HG02623 (cell line): ENCODE results near the gene LHFPL6.

Experiments
- ATAC-seq: cut with Tn5 transposase; IDR thresholded peaks from one replicate; pipeline ENCODE4 v1.9.1; 2021; ENCODE audit warnings: moderate library complexity; ENCODE audit not compliant: unreplicated experiment

LHFPL6 gene

DNA sequence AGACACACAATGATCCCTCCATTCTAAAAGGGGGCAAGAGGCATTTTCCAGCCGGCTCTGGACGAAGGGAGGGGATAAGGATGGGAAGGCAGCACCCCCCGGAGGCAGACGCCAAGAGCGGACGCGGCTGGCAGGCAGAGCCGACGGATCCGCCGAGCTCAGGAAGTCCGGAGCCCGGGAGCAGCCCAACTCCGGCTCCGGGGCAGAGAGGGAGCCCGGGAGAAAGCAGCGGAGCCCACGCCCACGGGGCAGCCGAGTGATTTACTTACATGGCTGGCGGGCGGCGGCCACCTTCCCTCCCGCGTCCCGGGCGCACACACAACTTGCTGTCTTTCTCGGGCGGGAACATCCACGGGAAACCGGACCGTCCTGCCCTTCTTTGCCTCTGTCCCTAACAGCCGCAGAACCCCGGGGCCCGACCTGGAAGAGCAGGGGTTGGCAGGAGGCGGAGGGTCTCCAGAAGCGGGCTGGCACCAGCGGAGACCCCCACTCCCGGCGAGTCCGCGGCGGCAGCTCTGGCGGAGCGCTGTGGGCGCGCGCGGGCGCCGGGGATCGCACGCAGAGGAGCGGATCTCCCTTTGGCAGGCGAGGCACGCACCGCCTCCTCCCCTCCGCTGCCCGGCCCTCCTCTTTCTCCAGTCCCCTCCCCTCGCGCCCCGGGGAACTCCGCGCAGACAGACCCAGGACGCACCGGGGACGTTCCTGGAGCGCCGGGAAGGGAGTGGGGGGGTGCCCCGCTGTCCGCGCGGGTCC lies at the start of gene LHFPL6:
LHFPL6 (minus strand) TSS at position 580 of the 753 bp plus-strand sequence.
- peak; percentile 91 for ATAC-seq

- no peak for ATAC-seq
Observed at GRCh38 chr13:39646122-39646521, 43.1 kb upstream of the LHFPL6 start.

DNA sequence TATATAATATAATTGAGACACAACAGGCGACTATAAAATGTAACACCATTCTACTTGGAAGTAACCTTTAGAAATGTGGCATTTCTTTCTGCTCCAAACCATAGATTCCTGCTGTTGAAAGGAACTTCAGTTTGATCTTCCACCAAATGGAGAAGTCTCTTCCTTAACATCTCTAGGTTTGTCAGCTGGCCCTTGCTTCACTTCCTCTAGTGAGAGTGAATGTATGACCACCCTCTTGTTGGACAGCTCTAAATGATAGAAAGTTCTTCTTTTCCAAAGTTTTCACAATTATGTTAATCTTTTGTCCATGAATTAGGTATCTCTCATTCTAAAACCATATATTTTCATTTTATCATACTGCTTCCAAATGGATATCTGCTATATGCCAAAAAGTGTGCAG lies 38.7 kb upstream of the LHFPL6 start:
- ATAC-seq = no peak

DNA sequence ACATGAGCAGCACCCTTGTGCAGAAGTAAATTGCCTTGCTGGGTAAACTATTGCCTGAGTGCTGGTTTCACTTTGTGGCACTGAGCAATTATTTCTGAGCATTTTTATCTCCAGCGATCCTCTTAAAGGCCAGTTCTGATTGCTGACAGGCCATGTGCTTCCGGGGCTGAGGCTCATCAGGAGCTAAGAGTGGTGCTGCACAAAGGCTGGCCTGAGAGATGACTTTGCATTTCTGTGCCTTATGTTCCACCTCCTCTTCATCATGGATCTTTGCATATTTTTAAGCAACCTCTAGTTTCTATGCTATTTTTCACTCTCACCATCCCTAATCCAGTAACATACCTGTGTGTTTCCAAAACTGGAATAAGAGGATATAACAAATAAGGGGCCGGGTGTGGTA lies 34.9 kb upstream of the LHFPL6 start:
- no peak for ATAC-seq

- ATAC-seq = no peak
Observed at GRCh38 chr13:39635564-39635963, 32.6 kb upstream of the LHFPL6 start.

DNA sequence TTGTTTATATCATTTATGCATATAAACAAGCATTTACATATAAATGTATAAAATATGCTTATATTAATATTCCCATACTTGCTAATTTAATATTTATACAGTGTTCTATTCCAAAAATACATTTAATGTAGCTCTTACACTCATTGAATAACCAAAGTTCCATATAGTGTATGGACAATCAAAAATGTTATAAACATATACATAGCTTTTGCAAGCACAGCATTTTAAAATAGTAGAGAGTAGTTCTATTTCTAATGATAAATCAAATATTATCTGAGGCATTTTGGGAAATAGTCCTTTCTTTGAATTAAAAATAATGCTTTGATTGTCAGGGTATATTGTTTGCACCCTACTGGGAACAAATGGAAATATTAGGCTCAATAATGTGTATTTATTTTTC lies 30.0 kb upstream of the LHFPL6 start:
- no peak for ATAC-seq

- ATAC-seq = no peak
Observed at GRCh38 chr13:39631307-39631706, 28.3 kb upstream of the LHFPL6 start.

GRCh38 chr13:39623466-39623865 lies 20.5 kb upstream of the LHFPL6 start:
- no peak for ATAC-seq

GRCh38 chr13:39618561-39618960 lies 15.6 kb upstream of the LHFPL6 start:
- ATAC-seq = no peak

DNA sequence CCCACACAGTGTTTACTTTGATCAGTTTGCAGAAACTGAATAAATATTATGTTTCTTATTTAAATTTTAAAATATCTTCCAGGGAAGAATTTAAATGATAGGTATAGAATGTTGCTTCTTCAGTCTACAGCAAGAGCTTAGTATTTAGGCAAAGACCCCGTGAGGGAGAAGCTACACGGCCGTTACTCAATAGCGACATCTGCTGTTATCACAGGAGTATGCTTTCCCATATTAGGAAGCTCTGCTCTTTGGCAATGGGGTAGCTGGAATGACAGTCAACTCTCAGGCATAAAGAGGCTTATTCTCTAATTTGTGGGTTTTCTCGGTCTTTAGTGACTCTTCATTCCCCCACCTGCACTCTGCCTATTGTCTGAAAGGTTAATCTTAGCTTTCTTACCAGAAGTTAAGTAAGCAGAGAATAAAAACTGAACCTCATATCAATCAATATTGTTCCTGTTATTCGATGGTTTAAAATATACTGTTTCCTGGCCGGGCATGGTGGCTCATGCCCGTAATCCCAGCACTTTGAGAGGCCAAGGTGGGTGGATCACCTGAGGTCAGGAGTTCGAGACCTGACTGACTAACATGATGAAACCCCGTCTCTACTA lies 13.2 kb upstream of the LHFPL6 start:
- peak; percentile 86 for ATAC-seq

- ATAC-seq = no peak
Observed at GRCh38 chr13:39612023-39612637, 9.1 kb upstream of the LHFPL6 start.

- no peak for ATAC-seq
Observed at GRCh38 chr13:39607876-39608275, 4.9 kb upstream of the LHFPL6 start.

DNA sequence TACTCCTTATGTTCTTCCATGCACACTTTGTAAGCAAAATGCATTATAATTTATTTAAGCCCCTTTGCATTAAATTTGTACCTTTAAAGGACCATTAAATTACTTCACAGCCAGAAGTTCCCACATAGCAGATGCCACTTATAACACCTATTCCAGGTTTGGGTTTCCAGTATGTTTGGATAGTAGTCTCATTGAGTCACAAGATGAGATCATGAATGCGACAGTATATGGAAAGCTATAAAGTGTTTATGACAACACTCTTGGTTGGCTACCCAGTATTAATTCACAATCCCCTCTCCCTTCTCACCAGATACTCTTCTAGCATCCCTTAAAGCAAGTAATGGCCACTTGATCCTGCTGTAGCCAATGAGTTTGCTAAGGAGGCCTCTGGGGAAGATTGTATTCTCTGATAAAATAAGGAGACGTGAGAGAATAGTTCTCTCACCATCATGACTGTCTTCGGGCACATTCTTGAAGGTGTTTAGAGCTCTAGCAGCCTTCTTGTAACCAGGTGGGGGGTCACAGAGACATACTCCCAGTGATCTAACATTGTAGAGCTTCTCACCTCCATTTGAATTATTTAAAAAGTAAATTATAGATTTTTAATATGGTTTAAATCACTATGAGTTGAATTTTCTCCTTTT lies 2.8 kb upstream of the LHFPL6 start:
- no peak for ATAC-seq

DNA sequence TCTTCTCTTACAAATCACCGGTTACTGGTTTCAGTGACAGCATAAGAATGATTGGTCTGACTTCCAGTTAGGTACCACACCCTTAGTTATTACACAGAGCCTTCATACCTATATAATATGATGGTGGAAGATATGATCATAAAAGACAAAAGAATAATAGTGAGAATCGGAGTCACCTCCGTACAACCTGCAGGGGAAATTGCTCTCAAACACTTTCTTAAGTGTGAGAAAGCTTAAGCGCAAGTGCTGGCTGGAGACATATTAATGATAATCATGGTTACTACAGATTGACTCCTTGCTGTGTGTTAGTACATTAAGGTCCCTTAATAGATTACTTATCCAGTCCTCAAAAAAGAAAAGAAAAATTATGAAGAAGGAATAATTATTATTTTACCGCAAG lies 1.8 kb upstream of the LHFPL6 start:
- ATAC-seq = no peak

DNA sequence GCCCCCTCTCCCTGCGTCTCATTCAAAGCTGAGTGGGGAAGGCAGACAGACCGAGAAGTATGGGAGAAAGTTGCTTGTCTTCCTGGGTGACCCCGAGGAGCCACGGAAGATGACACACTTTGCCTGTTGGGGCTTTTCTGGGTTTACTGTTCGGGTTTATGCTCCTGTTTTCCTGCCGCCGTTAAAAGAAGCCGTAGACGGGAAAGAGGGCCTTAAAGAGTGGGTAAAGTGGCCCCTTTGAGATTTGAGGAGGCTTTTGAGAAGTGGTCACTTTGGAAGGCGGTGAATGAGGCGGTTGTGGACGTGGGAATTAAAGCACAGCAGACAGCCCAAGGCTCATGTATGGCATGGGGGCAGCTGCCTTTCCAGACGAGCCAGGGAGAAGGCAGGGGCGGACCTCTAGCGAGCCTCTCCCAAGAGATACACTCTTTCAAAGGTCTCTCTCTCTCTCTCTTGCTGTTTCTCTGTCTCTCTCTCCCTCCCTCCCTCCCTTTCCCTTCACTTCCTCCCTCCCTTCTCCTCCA lies 493 bp upstream of the LHFPL6 start:
- ATAC-seq = peak; percentile 28

- peak; percentile 30 for ATAC-seq
Observed at GRCh38 chr13:39602277-39602613, 748 bp downstream of the LHFPL6 start.

DNA sequence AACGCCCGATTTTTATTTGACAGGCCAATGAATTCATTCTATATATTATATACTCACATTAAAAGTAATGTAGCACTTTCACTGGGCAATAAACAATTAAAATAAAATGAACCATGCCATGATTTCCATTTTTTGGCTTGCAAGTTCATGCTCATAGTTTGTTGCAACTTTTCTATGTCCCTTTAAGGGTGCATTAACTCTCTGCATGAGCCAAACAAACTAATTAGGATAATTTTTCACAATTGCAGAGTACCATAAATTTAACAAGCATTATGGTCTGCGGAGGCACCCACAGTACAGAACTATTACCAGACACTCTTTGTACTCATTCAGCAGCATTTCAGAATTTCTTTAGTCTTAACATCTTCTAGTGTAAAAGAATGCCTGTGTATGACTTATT lies 1.4 kb downstream of the LHFPL6 start:
- ATAC-seq = no peak

DNA sequence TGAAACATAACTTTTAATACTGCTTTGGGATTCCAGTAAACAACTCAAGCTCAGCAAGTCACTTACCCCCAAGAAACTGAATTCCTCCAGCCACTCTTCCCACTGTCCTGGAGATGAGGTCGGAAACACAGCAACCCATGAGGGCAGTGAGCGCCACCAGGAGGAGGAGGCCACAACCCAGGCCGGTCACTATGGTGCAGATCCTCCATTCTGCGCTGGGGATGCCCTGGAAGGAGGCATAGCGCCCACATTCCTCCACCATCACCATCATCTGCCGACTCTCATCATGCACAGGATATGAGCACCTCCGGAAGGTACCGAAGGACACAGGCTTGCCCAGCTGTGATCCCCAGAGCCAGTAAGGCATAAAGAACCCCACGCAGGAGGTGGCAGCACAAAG lies 2.2 kb downstream of the LHFPL6 start:
- ATAC-seq = no peak

DNA sequence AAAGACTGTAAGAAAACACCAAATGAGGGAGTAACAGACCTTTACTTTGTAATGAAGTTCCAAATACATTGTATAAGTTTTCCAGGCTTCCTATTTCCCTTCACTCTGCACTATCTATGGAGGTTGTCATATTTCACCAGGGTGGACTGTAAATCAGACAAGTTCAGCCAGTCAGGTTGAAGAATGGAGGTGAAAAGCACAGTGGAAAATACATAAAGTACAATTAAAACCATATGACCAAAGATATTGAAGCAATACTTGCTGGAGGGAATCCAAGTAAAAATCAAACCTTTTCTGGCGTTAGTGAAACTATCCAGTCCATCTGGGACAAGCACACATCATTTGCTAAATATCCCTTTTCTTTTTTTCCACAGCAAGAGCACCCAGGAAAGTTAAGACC lies 3.2 kb downstream of the LHFPL6 start:
- ATAC-seq = no peak

- no peak for ATAC-seq
Observed at GRCh38 chr13:39599012-39599411, 4.0 kb downstream of the LHFPL6 start.

- no peak for ATAC-seq
Observed at GRCh38 chr13:39597838-39598237, 5.2 kb downstream of the LHFPL6 start.

DNA sequence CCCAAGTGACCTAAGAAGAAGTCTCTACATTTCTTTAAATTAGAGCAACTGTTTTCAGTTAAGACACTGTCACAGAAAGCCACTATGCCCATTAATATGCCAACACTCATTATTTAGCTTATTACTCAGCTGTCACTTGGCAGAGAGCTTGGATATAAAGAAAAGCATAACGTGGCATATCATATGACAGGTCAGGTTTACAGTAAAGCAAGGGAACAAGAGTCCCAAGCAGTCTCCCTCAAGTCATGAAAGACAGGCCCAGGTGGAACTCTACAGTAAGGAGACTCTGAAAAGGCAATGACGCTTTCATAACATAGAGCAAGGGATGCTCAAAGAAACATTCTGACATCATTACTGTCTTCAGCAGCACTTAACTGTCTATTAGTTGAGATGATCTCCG lies 6.3 kb downstream of the LHFPL6 start:
- ATAC-seq = no peak
